Effector memory CD8-positive, alpha-beta T cell (primary cell): ENCODE results near the gene TMEM201.

Experiments used
- ATAC-seq: fragments of 150-1000 bp; cut with Tn5 transposase; replicated peaks from 2 replicates; pipeline ENCODE4 v1.10.0; 2021; ENCODE audit warnings: mild to moderate bottlenecking, moderate library complexity
- DNase-seq, 3 experiments: peaks; one replicate each; pipeline ENCODE4 v3.0.0; 2021
- H3K27ac Mint-ChIP-seq, 2 donors: one replicate each; pipeline ENCODE4 v1.8.0; 2022; ENCODE audit warnings: mild to moderate bottlenecking in 2 of 2, mixed read lengths in 2 of 2, moderate library complexity in 2 of 2
- H3K27me3 Mint-ChIP-seq, 2 donors: one replicate each; pipeline ENCODE4 v1.8.0; 2022; ENCODE audit warnings: mixed read lengths in 2 of 2
- H3K36me3 Mint-ChIP-seq: one replicate; pipeline ENCODE4 v1.8.0; 2022; ENCODE audit warnings: mild to moderate bottlenecking, moderate library complexity, mixed read lengths; ENCODE audit not compliant: insufficient read depth
- H3K4me1 Mint-ChIP-seq, 2 donors: one replicate each; pipeline ENCODE4 v1.8.0; 2022; ENCODE audit warnings: low read depth in 2 of 2, mixed read lengths in 2 of 2
- H3K4me3 Mint-ChIP-seq, 2 donors: one replicate each; pipeline ENCODE4 v1.8.0; 2022; ENCODE audit warnings: mild to moderate bottlenecking in 2 of 2, mixed read lengths in 2 of 2, moderate library complexity in 2 of 2
- H3K9me3 Mint-ChIP-seq, 2 donors: one replicate each; pipeline ENCODE4 v1.8.0; 2022; ENCODE audit warnings: mixed read lengths in 2 of 2

TMEM201 gene

DNA sequence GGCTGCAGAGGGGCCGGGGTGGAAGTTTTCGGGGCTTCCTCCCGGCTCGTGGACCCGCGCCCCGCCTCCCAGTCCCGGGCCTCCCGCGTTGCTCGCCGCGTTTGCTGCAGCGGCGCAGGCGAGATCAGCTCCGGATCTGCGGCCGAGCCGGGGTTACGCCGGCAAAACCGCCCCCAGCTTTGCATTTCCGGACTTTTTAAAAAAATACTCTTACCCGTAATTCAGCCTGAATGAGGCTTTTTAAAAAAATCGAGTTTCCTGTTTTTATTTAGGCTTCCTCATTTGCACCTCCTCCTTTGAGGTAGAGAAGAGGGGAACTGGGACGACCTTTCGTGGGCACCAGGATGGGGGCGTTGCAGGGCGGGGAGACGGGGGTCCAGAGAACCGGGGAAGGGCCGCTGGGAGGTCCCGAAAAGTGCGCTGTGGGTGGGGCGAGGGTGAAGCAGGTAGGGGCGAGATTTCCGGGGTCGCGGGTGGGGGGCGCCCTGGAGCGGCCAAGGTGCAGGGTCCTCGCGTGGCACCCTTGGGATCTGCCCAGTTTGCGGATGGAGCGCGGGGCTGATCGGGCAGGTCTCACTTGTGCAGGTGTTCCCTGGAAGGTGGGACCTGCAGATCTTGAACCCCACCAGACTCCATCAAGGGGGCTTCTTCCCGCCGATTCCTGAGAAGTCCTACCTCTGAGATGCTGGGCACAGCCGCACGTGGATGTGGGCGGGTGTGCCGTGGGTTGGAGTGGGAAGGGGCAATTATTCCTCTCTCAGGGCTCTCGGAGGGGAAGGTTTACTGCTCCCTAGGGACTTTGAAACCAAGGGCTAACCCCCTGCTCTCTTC is 63.9 kb downstream of the TMEM201 start:
- Mint-ChIP-seq H3K4me3 (peak overlapping the region; percentile 99), H3K9me3 (no peaks in the 10 kb centered on the region), H3K36me3 (peaks cover 49% of the 10 kb centered on the region), H3K4me1 (peaks cover 55 to 59% of the 10 kb centered on the region in 2 donors), H3K27me3 (no peaks in the 10 kb centered on the region), H3K27ac (peak overlapping the region; percentile 96 to 98)
- peak; percentile 67 for ATAC-seq
- DNase-seq, result peak; percentile 71 to 76 (median 73)

DNA sequence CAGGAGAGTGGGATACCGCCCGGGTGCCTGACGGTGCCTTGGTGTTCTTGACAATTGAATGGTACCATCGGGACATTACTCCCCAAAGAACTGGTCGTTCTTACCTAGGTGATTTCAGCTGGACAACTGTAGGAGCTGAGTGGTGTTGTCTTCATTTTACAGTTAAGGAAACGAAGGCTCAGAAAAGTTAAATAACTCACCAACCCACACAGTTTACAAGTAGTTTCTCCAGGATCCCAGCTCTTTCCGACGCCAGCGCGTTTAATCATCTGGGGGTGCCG is 64.4 kb downstream of the TMEM201 start:
- H3K4me3 Mint-ChIP-seq, result peak overlapping the region; percentile 99
- peak overlapping the region; percentile 96 to 98 for H3K27ac Mint-ChIP-seq
- ATAC-seq (no peak), DNase-seq (peak in 1 of 3 experiments; percentile 8)
- H3K36me3 Mint-ChIP-seq, result peaks cover 53% of the 10 kb centered on the region
- H3K9me3 Mint-ChIP-seq, result no peaks in the 10 kb centered on the region
- H3K4me1 Mint-ChIP-seq, result peaks cover 60 to 65% of the 10 kb centered on the region in 2 donors
- no peaks in the 10 kb centered on the region for H3K27me3 Mint-ChIP-seq

DNA sequence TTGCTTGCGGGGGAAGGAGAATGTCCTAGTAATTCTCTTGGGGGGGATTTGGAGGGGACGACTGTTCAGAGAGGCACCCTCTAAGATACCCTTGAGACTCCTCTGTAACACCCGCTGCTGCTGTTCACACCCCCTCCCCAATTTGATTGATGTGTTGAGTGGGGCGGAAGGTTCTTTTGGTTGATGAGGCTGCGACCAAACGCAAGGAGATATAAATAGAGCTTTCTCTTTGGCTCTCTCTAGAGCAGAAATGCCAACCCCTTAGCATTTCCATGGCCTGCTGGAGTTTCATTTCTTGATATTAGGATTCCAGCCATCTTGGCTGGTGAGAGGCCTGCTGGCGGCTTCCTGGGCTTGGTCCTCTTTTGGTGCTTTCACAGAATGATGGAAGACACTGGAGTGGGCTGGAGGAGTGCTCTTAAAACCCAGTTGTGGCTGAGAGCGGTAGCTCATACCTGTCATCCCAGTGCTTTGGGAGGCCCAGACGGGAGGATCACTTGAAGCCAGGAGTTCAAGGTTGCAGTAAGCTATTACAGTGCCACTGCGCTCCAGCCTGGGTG is 64.9 kb downstream of the TMEM201 start:
- no peaks in the 10 kb centered on the region for H3K9me3 Mint-ChIP-seq
- ATAC-seq (no peak), DNase-seq (peak in 2 of 3 experiments; percentile 21 to 27)
- H3K4me1 Mint-ChIP-seq, result peaks cover 61 to 67% of the 10 kb centered on the region in 2 donors
- peak overlapping the region; percentile 99 for H3K4me3 Mint-ChIP-seq
- peak overlapping the region; percentile 96 to 98 for H3K27ac Mint-ChIP-seq
- no peaks in the 10 kb centered on the region for H3K27me3 Mint-ChIP-seq
- H3K36me3 Mint-ChIP-seq, result peaks cover 58% of the 10 kb centered on the region

DNA sequence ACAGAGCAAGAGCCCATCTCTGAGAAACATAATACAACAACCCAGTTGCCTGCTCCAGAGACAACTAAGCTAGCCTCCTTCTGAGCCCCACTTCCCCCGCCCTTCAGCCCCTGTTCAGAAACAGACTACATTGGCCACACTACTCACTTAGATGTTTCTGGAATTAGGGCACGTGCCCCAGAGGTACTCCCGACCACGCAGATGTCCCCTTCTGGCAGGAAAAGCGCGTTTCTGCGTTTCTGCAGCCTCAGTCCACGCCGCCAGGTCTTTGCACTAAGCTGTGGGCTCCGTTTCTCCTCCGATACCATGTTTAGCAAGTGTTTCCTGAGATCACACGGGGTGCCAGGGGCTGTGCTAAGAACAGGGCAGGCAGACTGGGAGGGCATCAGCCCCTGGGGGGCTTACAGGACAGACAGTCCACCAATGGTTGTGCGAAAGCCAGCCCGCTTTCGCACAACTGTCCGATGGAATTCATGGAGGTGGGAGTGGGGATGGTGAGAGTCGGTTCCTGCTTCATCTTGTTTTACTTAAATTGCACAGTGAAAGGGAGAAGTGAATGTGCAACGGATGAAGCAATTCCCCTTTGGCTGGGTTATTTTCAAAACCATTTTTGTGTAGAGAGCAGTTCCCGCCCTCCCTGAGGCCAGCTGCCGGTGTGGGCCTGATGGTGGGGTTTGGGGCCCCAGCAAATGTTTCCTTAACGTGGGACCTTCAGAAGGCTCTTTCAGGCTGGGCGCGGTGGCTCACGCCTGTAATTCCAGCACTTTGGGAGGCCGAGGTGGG is 65.5 kb downstream of the TMEM201 start:
- no peak for ATAC-seq
- H3K27ac Mint-ChIP-seq, result peak overlapping the region; percentile 96 to 98
- H3K36me3 Mint-ChIP-seq, result peaks cover 60% of the 10 kb centered on the region
- DNase-seq, result peak in 1 of 3 experiments; percentile 16
- peak overlapping the region; percentile 99 for H3K4me3 Mint-ChIP-seq
- no peaks in the 10 kb centered on the region for H3K27me3 Mint-ChIP-seq
- H3K4me1 Mint-ChIP-seq, result peaks cover 61 to 72% of the 10 kb centered on the region in 2 donors
- no peaks in the 10 kb centered on the region for H3K9me3 Mint-ChIP-seq

DNA sequence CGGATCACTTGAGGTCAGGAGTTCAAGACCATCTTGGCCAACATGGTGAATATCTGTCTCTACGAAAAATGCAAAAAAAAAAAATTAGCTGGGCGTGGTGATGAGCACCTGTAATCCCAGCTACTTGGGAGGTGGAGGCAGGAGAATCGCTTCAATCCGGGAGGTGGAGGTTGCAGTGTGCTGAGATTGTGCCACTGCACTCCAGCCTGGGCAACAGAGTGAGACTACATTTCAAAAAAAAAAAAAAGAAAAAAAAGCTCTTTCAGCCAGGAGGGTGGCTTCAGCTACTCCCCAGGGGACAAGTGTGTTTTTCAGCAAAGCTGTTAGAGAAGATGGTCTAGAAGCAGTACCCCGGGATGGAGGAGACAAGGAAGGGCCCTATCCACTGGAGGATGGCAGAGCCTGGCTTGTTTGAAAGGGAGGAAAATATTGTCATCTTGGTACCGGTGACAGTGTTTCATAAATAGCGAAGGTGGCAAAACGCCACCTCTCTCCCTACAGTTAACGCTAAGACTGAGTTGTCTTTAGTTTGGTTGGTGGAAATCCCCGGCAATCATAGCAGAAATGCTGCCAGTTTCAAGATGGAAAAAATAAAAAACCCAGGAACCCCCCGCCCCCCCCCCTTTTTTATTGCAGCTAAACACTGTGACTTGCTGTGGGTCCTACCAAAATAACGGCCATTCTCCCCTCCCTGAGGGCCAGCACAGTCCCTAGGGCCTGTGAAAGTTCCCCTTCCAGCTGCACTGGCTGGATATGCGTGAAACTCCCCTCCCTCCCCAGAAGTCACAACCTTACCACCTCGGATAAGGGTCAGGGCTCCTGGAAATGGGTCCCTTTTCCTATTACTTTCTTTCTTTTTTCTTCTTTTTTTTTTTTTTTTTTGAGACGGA is 66.4 kb downstream of the TMEM201 start:
- Mint-ChIP-seq H3K27me3 (no peaks in the 10 kb centered on the region), H3K4me1 (peaks cover 64 to 80% of the 10 kb centered on the region in 2 donors), H3K4me3 (peak overlapping the region; percentile 99), H3K27ac (peak overlapping the region; percentile 96 to 98), H3K9me3 (no peaks in the 10 kb centered on the region), H3K36me3 (peaks cover 68% of the 10 kb centered on the region)
- peak; percentile 41 for ATAC-seq
- DNase-seq, result peak; percentile 40 to 42 (median 42)

DNA sequence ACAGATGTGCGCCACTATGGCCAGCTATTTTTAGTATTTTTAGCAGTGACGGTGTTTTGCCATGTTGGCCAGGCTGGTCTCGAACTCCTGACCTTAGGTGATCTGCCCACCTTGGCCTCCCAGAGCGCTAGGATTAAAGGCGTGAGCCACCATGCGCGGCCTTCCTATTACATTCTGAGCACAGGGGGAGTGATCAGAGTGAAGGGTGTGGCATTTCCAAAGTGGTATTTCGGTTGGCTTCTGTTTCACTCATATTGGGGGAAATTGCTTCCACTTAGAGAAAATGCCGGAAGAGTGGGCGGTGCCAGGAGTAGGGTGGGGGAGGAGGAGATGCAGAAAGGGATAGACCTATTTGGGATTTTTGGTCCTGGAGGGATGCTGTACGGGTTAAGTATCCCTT is 67.1 kb downstream of the TMEM201 start:
- Mint-ChIP-seq H3K36me3 (peaks cover 73% of the 10 kb centered on the region), H3K27me3 (no peaks in the 10 kb centered on the region), H3K27ac (peak overlapping the region; percentile 96 to 98), H3K4me1 (peaks cover 65 to 82% of the 10 kb centered on the region in 2 donors), H3K9me3 (no peaks in the 10 kb centered on the region), H3K4me3 (peak overlapping the region; percentile 99)
- ATAC-seq (no peak), DNase-seq (no peak)

DNA sequence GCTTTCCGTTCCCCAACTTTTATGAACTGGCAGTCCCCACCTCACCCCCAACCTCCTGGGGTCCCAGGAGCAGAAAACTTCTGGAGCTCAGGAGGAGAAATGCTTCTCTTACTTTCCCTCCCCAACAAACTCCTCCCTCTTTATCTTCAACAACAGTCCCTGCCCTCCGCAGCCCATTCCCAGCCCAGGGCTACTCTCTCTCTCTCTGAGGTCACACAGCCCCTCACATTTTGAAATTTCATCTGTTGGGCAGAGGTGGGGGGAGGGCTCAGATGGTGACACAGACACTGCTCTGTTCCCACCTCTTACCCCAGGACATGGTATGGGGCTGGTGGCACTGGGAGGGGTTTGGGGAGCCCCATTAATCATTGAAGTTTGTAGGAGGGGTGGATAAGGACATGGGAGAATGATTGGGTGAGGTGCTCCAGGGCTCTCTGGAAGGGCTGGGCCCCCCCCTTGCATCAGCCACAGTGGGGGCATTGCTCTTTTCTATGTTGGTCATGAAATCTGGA is 68.9 kb downstream of the TMEM201 start:
- ATAC-seq (no peak), DNase-seq (no peak)
- Mint-ChIP-seq H3K27me3 (no peaks in the 10 kb centered on the region), H3K4me3 (peak overlapping the region; percentile 99), H3K36me3 (peaks cover 73% of the 10 kb centered on the region), H3K9me3 (no peaks in the 10 kb centered on the region), H3K27ac (peak overlapping the region; percentile 68 to 98), H3K4me1 (peaks cover 64 to 79% of the 10 kb centered on the region in 2 donors)

DNA sequence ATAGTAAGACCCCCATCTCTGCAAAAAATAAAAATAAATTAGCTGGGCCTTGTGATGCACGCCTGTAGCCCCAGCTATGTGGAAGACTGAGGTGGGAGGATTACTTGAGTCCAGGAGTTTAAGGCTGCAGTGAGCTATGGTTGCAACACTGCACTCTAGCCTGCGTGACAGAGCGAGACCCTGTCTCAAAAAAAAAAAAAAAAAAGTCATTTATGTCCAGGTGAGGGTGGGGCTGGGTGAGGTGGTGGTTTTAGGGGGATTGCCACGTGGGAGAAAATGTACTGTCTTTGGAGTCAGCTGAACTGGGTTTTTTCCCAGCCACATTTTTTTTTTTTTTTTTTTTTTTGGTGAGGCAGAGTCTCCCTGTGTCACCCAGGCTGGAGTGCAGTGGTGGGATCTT is 69.5 kb downstream of the TMEM201 start:
- Mint-ChIP-seq H3K27ac (peak overlapping the region; percentile 68 to 98), H3K4me1 (peaks cover 64 to 77% of the 10 kb centered on the region in 2 donors), H3K9me3 (no peaks in the 10 kb centered on the region), H3K4me3 (peak overlapping the region; percentile 99), H3K36me3 (peaks cover 67% of the 10 kb centered on the region), H3K27me3 (no peaks in the 10 kb centered on the region)
- peak; percentile 11 for ATAC-seq
- no peak for DNase-seq

DNA sequence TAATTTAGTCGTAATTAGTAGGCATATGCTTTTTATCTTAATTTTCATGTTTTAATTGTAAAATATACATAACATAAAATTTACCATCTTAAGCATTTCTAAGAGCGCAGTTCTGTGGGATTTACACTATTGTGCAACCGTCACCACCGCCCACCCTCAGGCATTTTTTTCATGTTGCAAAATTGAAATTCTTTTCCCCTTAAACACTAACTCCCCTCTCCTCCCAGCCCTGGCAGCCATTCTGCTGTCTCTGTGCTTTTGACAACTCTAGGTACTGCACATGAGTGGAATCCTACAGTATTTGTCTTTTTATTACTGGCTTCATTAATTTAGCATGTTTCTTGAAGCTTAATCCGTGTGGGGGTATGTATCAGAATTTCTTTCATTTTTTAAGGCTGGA is 70.6 kb downstream of the TMEM201 start:
- H3K27ac Mint-ChIP-seq, result no peak overlapping the region
- peaks cover 56 to 67% of the 10 kb centered on the region in 2 donors for H3K4me1 Mint-ChIP-seq
- DNase-seq (no peak), ATAC-seq (no peak)
- no peaks in the 10 kb centered on the region for H3K27me3 Mint-ChIP-seq
- H3K4me3 Mint-ChIP-seq, result peak overlapping the region in 1 of 2 donors; percentile 55
- H3K9me3 Mint-ChIP-seq, result no peaks in the 10 kb centered on the region
- peaks cover 60% of the 10 kb centered on the region for H3K36me3 Mint-ChIP-seq

DNA sequence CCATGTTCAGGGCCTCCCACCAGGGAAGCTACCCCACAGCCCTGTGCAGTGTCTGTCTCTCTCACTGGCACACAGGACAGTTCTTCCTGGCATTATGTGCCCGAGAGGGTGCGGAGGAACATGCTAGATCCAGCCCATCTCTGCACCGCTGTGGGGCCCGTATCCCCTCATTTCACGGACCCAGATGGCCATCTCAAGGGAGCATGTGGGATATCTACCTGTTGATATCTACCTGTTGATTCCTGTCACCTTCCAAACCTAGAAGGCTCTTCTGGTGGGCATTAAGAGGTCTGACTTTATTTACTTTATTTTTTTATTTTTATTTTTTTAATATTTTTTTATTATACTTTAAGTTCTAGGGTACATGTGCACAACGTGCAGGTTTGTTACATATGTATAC is 74.5 kb downstream of the TMEM201 start:
- Mint-ChIP-seq H3K36me3 (peaks cover 75% of the 10 kb centered on the region), H3K4me1 (peaks cover 43 to 51% of the 10 kb centered on the region in 2 donors), H3K4me3 (no peak overlapping the region), H3K27me3 (no peaks in the 10 kb centered on the region), H3K27ac (no peak overlapping the region), H3K9me3 (no peaks in the 10 kb centered on the region)
- no peak for DNase-seq
- ATAC-seq, result no peak
